ENCODE measurements around the gene LRRC14B. TPM values are rescaled to one million over a fixed set of nuclear protein-coding genes. Genes with fewer than 3 reads are reported as not detected.
"Not testable (repeated sequence)": the region's sequence is repeated elsewhere in the genome, so short reads cannot be mapped to it uniquely, and the experiment has no call there.

Gene LRRC14B
- total and polyA plus RNA-seq, 10 donors, result 0.10 TPM; not detected in 9

DNA sequence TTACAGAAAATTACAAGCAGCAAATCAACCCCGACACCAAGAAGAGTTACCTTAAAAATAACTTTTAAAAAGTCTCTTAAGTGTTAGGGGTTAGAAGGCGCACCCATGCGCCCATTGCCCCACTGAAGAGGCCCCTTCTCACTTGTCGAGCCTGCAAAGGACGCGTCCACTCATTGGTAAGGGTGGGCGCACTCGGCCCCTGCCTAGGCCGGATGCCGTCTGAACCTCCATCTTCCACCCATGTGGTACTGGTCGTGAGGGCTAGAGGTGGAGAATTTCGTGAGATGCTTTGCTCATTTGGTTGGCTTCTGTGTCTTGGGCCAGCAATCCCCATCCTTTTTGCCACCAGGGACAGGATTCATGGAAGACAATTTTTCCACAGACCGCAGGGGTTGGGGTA lies 27.5 kb upstream of the LRRC14B start:
- no peak overlapping the region for H3K27ac ChIP-seq
- intact Hi-C loops (cut with DNase I; ENCODE audit: low total_unique reads), result no loop called here
- DNase-seq, result peak; percentile 51
- H3K9me3 ChIP-seq, result no peaks in the 10 kb centered on the region
- WGBS, 5 donors, result 82 to 95% (median 89%) methylated on average over 13 of the region's 13 CpGs
- peaks cover 0 to 1% (median 0%) of the 10 kb centered on the region in 6 donors for H3K4me1 ChIP-seq
- no peak overlapping the region for H3K4me3 ChIP-seq
- peaks cover 0 to 42% (median 0%) of the 10 kb centered on the region in 7 donors for H3K27me3 ChIP-seq (replicated peaks in 1 of 7)
- H3K36me3 ChIP-seq, result no peaks in the 10 kb centered on the region
- no peak for TF ChIP-seq POLR2AphosphoS5 (IDR thresholded peaks at IDR 0.05)
- no peak for TF ChIP-seq POLR2A (IDR thresholded peaks at IDR 0.05)
- TF ChIP-seq, protein P1, sequence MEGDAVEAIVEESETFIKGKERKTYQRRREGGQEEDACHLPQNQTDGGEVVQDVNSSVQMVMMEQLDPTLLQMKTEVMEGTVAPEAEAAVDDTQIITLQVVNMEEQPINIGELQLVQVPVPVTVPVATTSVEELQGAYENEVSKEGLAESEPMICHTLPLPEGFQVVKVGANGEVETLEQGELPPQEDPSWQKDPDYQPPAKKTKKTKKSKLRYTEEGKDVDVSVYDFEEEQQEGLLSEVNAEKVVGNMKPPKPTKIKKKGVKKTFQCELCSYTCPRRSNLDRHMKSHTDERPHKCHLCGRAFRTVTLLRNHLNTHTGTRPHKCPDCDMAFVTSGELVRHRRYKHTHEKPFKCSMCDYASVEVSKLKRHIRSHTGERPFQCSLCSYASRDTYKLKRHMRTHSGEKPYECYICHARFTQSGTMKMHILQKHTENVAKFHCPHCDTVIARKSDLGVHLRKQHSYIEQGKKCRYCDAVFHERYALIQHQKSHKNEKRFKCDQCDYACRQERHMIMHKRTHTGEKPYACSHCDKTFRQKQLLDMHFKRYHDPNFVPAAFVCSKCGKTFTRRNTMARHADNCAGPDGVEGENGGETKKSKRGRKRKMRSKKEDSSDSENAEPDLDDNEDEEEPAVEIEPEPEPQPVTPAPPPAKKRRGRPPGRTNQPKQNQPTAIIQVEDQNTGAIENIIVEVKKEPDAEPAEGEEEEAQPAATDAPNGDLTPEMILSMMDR (IDR thresholded peaks at IDR 0.05 in 8 of 11, conservative IDR thresholded peaks at IDR 0.05 in 3 of 11), result no peak

DNA sequence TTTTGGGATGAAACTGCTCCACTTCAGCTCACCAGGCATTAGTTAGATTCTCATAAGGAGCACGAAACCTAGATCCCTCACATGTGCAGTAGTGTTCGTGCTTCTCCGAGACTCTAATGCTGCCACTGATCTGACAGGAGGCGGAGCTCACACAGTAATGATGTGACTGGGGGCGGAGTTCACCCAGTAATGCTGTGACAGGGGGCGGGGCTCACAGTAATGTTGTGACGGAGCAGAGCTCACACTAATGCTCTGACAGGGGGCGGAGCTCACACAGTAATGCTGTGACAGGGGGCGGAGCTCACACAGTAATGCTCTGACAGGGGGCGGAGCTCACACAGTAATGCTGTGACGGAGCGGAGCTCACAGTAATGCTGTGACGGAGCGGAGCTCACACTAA lies 27.1 kb upstream of the LRRC14B start:
- peak; percentile 21 for DNase-seq

DNA sequence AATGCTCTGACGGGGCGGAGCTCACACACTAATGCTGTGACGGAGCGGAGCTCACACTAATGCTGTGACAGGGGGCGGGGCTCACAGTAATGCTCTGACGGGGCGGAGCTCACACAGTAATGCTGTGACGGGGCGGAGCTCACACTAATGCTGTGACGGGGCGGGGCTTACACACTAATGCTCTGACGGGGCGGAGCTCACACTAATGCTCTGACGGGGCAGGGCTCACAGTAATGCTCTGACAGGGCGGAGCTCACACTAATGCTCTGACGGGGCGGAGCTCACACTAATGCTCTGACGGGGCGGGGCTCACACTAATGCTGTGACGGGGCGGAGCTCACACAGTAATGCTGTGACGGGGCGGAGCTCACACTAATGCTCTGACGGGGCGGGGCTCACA lies 26.5 kb upstream of the LRRC14B start:
- H3K4me3 ChIP-seq; H3K36me3 ChIP-seq; intact Hi-C loops (cut with DNase I; ENCODE audit: low total_unique reads); H3K9me3 ChIP-seq; DNase-seq; H3K27ac ChIP-seq: not testable (repeated sequence)
- Histone ChIP-seq H3K4me1 (peaks cover 0 to 11% (median 5%) of the 10 kb centered on the region in 6 donors), H3K27me3 (replicated peaks in 1 of 7) (peaks cover 0 to 32% (median 0%) of the 10 kb centered on the region in 7 donors)
- 77 to 96% (median 93%) methylated on average over 10 to 25 of the region's 25 CpGs for WGBS, 5 donors

More for the DNA sequence above, 27.1 kb upstream of the LRRC14B start:
- no peak overlapping the region for H3K27ac ChIP-seq
- H3K4me3 ChIP-seq, result no peak overlapping the region
- no peaks in the 10 kb centered on the region for H3K9me3 ChIP-seq
- H3K4me1 ChIP-seq, result peaks cover 0 to 6% (median under 1%) of the 10 kb centered on the region in 6 donors
- intact Hi-C loops (cut with DNase I; ENCODE audit: low total_unique reads), result no loop called here
- H3K27me3 ChIP-seq (replicated peaks in 1 of 7), result peaks cover 0 to 38% (median 0%) of the 10 kb centered on the region in 7 donors
- H3K36me3 ChIP-seq, result no peaks in the 10 kb centered on the region
- 78 to 95% (median 87%) methylated on average over 11 to 14 of the region's 14 CpGs for WGBS, 5 donors
- TF ChIP-seq, protein P1 (IDR thresholded peaks at IDR 0.05 in 8 of 11, conservative IDR thresholded peaks at IDR 0.05 in 3 of 11), result no peak
- no peak for TF ChIP-seq POLR2AphosphoS5 (IDR thresholded peaks at IDR 0.05)
- no peak for TF ChIP-seq POLR2A (IDR thresholded peaks at IDR 0.05)

DNA sequence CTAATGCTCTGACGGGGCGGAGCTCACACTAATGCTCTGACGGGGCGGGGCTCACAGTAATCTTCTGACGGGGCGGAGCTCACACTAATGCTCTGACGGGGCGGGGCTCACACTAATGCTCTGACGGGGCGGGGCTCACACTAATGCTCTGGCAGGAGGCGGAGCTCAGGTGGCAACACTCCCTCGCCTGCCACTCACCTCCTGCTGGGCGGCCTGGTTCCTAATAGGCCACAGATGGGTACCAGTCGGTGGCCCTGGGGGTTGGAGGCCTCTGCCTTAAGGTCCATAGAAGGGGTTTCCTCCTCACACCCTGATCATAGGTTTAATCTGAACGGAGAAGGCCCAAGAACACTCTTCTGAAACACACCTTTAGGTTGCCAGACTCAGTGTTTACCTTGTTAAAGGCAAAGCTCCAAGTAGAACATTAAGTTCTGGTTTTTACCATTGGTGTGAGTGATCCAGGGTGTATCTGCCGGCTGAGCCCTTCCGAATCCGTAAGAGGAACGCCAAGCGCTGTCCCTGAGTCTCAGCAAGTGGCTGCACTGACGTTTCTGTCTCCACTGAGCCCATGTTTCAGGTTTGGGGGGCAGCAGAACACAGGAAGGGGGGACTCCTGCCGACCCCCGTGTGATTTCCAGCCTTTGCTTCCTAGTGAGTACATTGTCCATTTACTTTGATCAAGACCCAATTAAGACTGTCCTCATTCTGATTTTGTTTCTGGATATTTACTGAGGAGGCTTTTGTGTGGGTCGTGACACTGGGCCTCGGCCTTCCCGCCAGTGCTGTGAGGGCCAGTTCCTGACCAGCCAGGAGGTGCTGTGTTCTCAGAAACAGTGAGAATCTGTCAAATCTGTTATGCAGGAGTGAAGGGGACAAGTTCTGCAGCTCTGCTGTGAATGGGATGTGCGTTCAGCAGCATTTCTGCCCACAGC lies 24.6 kb upstream of the LRRC14B start:
- Histone ChIP-seq H3K4me1 (peaks cover 0 to 26% (median 10%) of the 10 kb centered on the region in 6 donors), H3K9me3 (no peaks in the 10 kb centered on the region), H3K4me3 (no peak overlapping the region), H3K27me3 (replicated peaks in 1 of 7) (peaks cover 0 to 13% (median 0%) of the 10 kb centered on the region in 7 donors), H3K27ac (no peak overlapping the region), H3K36me3 (no peaks in the 10 kb centered on the region)
- TF ChIP-seq POLR2AphosphoS5 (IDR thresholded peaks at IDR 0.05), result no peak
- TF ChIP-seq, protein P1 (IDR thresholded peaks at IDR 0.05 in 8 of 11, conservative IDR thresholded peaks at IDR 0.05 in 3 of 11), result no peak
- 87 to 94% (median 90%) methylated on average over 13 to 26 of the region's 27 CpGs for WGBS, 5 donors
- DNase-seq, result peak; percentile 44
- intact Hi-C loops (cut with DNase I; ENCODE audit: low total_unique reads), result no loop called here

Measured in spleen (tissue), 11 donors.